Loucy (cell line): ENCODE results near the gene PAGR1.

Experiments used
- H2AFZ ChIP-seq: fragments of 200-600 bp; sonication (generic); 2 replicates; pipeline ENCODE4 v1.6.0; 2016; ENCODE audit warnings: antibody characterized with exemption, mild to moderate bottlenecking, low read length, moderate library complexity
- H3F3A ChIP-seq: fragments of 200-600 bp; 2 replicates; pipeline ENCODE4 v1.6.0; 2016; ENCODE audit warnings: antibody characterized with exemption, low read depth, mild to moderate bottlenecking
- H3K27me3 ChIP-seq: fragments of 200-600 bp; sonication (generic); 2 replicates; pipeline ENCODE4 v1.6.1; 2014; ENCODE audit warnings: low read length, mild to moderate bottlenecking; ENCODE audit not compliant: insufficient read depth, poor library complexity, severe bottlenecking
- H3K36me3 ChIP-seq: fragments of 200-600 bp; sonication (generic); 2 replicates; pipeline ENCODE4 v1.6.1; 2016; ENCODE audit warnings: low read length; ENCODE audit not compliant: insufficient read depth
- H3K4me1 ChIP-seq: fragments of 200-600 bp; sonication (generic); 2 replicates; pipeline ENCODE4 v1.5.1; 2014; ENCODE audit warnings: low read length, mild to moderate bottlenecking; ENCODE audit not compliant: insufficient read depth, poor library complexity, severe bottlenecking
- H3K4me2 ChIP-seq: fragments of 200-600 bp; sonication (generic); 2 replicates; pipeline ENCODE4 v1.6.0; 2014; ENCODE audit warnings: antibody characterized with exemption, low read length, low read depth, mild to moderate bottlenecking; ENCODE audit not compliant: poor library complexity, severe bottlenecking
- H3K4me3 ChIP-seq: fragments of 200-600 bp; sonication (generic); 2 replicates; pipeline ENCODE4 v1.5.1; 2014; ENCODE audit warnings: low read length, mild to moderate bottlenecking, mixed read lengths; ENCODE audit not compliant: poor library complexity, severe bottlenecking
- H3K79me2 ChIP-seq: fragments of 200-600 bp; sonication (generic); 2 replicates; pipeline ENCODE4 v1.6.1; 2014; ENCODE audit warnings: low read length; ENCODE audit not compliant: insufficient read depth
- H3K9ac ChIP-seq: fragments of 200-600 bp; sonication (generic); 2 replicates; pipeline ENCODE4 v1.6.0; 2014; ENCODE audit warnings: mild to moderate bottlenecking, low read depth, low read length, moderate library complexity; ENCODE audit not compliant: poor library complexity, severe bottlenecking
- H3K9me2 ChIP-seq: fragments of 200-600 bp; sonication (generic); replicated peaks from 2 replicates; pipeline ENCODE4 v1.6.1; 2016; ENCODE audit warnings: low read depth, low read length, mixed read lengths
- H3K9me3 ChIP-seq: fragments of 200-600 bp; sonication (generic); 2 replicates; pipeline ENCODE4 v1.6.1; 2014; ENCODE audit warnings: mild to moderate bottlenecking, antibody characterized with exemption, low read length, low read depth; ENCODE audit not compliant: insufficient read depth
- H4K20me1 ChIP-seq: fragments of 200-600 bp; sonication (generic); 2 replicates; pipeline ENCODE4 v1.6.0; 2014; ENCODE audit warnings: antibody characterized with exemption, low read length, mild to moderate bottlenecking; ENCODE audit not compliant: insufficient read depth, poor library complexity, severe bottlenecking
- CTCF ChIP-seq: fragments of 200-600 bp; sonication (generic); conservative IDR thresholded peaks from 2 replicates; pipeline ENCODE4 v1.5.1; 2014; ENCODE audit warnings: mild to moderate bottlenecking, antibody characterized with exemption, low read length
- EZH2phosphoT487 ChIP-seq: fragments of 200-600 bp; IDR thresholded peaks from 2 replicates; pipeline ENCODE4 v1.6.1; 2018; ENCODE audit warnings: antibody characterized with exemption, mild to moderate bottlenecking, moderate library complexity, borderline replicate concordance

PAGR1 gene

DNA sequence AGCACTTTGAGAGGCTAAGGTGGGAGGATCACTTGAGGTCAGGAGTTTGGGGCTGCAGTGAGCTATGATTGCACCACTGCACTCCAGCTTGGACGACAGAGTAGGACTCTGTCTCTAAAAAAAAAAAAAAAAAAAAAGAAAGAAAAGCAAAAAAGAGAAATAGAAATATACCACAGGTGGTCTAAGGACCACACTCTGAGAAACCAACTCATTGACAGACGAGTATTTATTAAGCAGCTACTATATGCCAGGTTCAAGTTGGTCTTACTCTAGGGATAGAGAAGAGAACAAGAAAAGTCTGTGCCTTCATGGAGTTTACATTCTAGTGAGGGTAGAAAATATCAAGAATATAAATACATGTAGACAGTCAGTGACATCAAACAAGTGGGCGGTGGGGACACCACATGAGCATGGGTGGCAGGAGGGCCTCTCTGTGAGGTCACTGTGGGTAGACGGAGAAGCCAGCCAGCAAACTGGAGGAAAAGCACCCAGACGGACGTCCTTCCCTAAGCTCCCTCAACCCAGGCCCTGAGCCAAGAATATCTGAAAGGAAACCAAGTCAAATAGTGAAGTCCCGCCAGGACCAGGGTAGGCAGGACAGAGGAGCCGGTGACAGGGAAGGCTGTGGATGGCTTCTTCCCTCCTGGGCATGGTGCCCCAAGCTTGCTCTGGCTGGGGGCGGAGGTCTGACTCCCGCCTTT, 42.3 kb downstream of the PAGR1 start:
- no peak for TF ChIP-seq EZH2phosphoT487
- no peak for TF ChIP-seq CTCF
- no peak overlapping the region for H3K4me2 ChIP-seq
- no peak overlapping the region for H3K4me3 ChIP-seq
- no peaks in the 10 kb centered on the region for H3K9me3 ChIP-seq
- peaks cover 23% of the 10 kb centered on the region for H3K79me2 ChIP-seq
- H3K9ac ChIP-seq = no peak overlapping the region
- no peaks in the 10 kb centered on the region for H3K9me2 ChIP-seq
- H3F3A ChIP-seq = no peaks in the 10 kb centered on the region
- no peaks in the 10 kb centered on the region; the same call in 1 of the 2 replicates for H3K36me3 ChIP-seq
- no peaks in the 10 kb centered on the region for H3K27me3 ChIP-seq
- peaks cover 13% of the 10 kb centered on the region for H3K4me1 ChIP-seq
- H2AFZ ChIP-seq = no peak overlapping the region
- peaks cover 6% of the 10 kb centered on the region for H4K20me1 ChIP-seq

DNA sequence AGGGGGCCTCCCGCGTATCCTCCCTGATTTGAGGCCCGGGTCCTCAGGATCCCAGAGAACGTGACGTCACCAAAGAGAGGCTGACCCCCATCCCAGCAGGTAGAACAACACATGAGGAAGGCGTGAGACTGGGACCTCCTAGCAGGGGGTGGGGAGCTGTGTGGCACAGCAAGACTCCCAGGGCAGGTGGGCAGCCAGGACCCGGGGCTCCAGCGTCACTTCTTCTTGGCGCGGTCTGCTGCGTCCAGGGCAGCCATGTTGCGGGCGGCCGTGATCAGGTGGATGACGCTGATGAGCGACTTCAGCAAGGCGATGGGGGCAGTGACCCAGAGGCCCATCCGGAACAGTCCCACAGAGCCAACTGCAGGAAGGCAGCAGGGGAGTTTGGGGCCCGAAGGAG, 43.0 kb downstream of the PAGR1 start:
- Histone ChIP-seq H3K9me2 (no peaks in the 10 kb centered on the region), H3K4me1 (peaks cover 13% of the 10 kb centered on the region), H4K20me1 (peaks cover 6% of the 10 kb centered on the region), H3K36me3 (no peaks in the 10 kb centered on the region; the same call in 1 of the 2 replicates), H3K4me2 (no peak overlapping the region), H3K79me2 (peaks cover 23% of the 10 kb centered on the region), H2AFZ (no peak overlapping the region), H3K9me3 (no peaks in the 10 kb centered on the region), H3K4me3 (no peak overlapping the region), H3F3A (no peaks in the 10 kb centered on the region), H3K27me3 (no peaks in the 10 kb centered on the region), H3K9ac (no peak overlapping the region)
- TF ChIP-seq EZH2phosphoT487 (no peak), CTCF (no peak)

DNA sequence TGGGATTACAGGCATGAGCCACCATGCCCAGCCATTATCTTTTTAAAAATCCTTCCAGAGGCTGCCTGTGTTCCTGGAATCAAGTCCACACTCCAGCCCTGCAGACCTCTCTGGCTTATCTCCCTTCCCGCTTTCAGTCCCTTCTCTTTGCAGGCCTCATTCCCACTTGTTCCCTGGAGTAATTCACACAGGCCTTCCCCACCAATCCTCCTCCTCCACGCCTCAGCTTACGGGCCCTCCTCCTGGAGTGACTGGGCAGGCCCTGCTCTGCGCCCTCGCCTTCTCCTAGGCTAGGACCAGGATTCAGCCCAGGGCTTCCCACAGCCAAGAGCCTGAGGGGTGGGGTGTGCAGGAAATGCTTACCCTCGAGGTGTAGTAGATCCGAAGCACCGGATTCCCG, 44.3 kb downstream of the PAGR1 start:
- Histone ChIP-seq H3K79me2 (peaks cover 23% of the 10 kb centered on the region), H4K20me1 (peaks cover 6% of the 10 kb centered on the region), H3K36me3 (no peaks in the 10 kb centered on the region; the same call in 1 of the 2 replicates), H3K9ac (no peak overlapping the region), H3K9me2 (no peaks in the 10 kb centered on the region), H3K4me3 (no peak overlapping the region), H3K9me3 (no peaks in the 10 kb centered on the region), H3K27me3 (no peaks in the 10 kb centered on the region), H2AFZ (no peak overlapping the region), H3F3A (no peaks in the 10 kb centered on the region), H3K4me1 (peaks cover 13% of the 10 kb centered on the region), H3K4me2 (peak overlapping the region; percentile 97)
- TF ChIP-seq CTCF (no peak), EZH2phosphoT487 (no peak)
